Stimulated activated CD8-positive, alpha-beta memory T cell treated with anti-CD3 and anti-CD28 coated beads, Interleukin-15, amount 100 ng/mL, for 4 hours (primary cell): ENCODE data around the gene PLEKHM2.
"Not testable (repeated sequence)": the region's sequence is repeated elsewhere in the genome, so short reads cannot be mapped to it uniquely, and the experiment has no call there.

ENCODE experiments used
- DNase-seq, 2 donors: peaks; one replicate each; pipeline ENCODE4 v3.0.0-alpha.2; 2020; ENCODE audit warnings: low read depth in 2 of 2

Gene PLEKHM2

GRCh38 chr1:15676010-15676409 is 8.1 kb upstream of the PLEKHM2 start:
- DNase-seq: no peak

- DNase-seq: no peak
Observed at GRCh38 chr1:15676688-15677661, 7.1 kb upstream of the PLEKHM2 start.

- DNase-seq: no peak
Observed at GRCh38 chr1:15678578-15678977, 5.5 kb upstream of the PLEKHM2 start.

- DNase-seq: no peak
Observed at GRCh38 chr1:15680131-15680530, 4.0 kb upstream of the PLEKHM2 start.

- no peak for DNase-seq
Observed at GRCh38 chr1:15680561-15681348, 3.4 kb upstream of the PLEKHM2 start.

GRCh38 chr1:15681349-15682292 is 2.5 kb upstream of the PLEKHM2 start:
- no peak for DNase-seq

- no peak for DNase-seq
Observed at GRCh38 chr1:15682936-15683341, 1.2 kb upstream of the PLEKHM2 start.

GRCh38 chr1:15683345-15684039 is 628 bp upstream of the PLEKHM2 start:
- no peak for DNase-seq

- DNase-seq: no peak
Observed at GRCh38 chr1:15684468-15685291, 560 bp downstream of the PLEKHM2 start.

- DNase-seq: no peak
Observed at GRCh38 chr1:15685820-15686219, 1.7 kb downstream of the PLEKHM2 start.

- DNase-seq: no peak
Observed at GRCh38 chr1:15687446-15687845, 3.3 kb downstream of the PLEKHM2 start.

- no peak for DNase-seq
Observed at GRCh38 chr1:15690317-15690716, 6.2 kb downstream of the PLEKHM2 start.

- no peak for DNase-seq
Observed at GRCh38 chr1:15691434-15692032, 7.4 kb downstream of the PLEKHM2 start.

GRCh38 chr1:15692121-15692682 is 8.1 kb downstream of the PLEKHM2 start:
- DNase-seq: no peak

GRCh38 chr1:15693371-15693770 is 9.3 kb downstream of the PLEKHM2 start:
- no peak for DNase-seq

- no peak for DNase-seq
Observed at GRCh38 chr1:15696956-15697521, 12.9 kb downstream of the PLEKHM2 start.

GRCh38 chr1:15698201-15698600 is 14.1 kb downstream of the PLEKHM2 start:
- no peak for DNase-seq

- DNase-seq: not testable (repeated sequence)
Observed at GRCh38 chr1:15699321-15699720, 15.2 kb downstream of the PLEKHM2 start.

GRCh38 chr1:15700508-15700907 is 16.4 kb downstream of the PLEKHM2 start:
- no peak for DNase-seq
